ENCODE data around the gene C22orf15.

C22orf15 gene

GRCh38 chr22:23773483-23774113 is 10.8 kb downstream of the C22orf15 start:
- DNase-seq (ENCODE audit: low read depth): no peak

DNA sequence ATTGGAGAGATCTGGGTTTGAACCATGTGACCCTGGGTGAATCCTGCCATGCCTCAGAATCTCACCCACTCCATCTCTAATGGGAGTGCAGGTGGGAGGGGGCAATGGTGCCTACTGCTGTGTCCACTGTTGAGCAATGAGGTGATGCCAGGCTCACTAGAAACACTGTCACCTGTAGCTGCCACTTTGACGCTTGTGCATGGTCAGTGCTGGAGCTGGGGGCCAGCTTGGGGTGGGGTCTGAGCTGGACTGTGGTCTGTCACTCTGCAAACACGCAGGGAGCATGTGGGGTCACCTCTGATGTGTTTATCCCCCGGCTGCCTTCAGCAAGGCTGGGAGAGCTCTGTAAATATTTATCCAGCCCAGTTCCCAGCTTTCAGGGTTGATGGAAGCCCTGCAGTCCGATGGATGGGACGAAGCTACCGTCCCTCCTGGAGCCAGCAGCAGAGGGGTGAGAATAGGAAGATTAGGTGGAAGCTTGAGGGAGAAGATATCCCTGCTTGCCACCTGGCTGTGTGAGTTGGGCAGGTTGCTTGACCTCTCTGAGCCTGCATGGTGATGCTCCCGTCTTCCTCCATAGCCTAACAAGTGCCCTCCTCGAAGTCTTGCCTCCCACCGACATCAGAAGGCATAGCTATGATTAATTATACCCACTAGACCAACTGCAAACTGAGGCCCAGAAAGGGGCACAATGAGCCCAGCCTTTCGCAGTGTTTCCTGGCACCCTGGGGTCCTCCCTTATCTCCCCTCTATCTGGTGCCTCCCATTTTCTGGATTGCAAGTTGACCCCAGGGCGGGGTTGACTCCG is 11.5 kb downstream of the C22orf15 start:
- no peak for DNase-seq (ENCODE audit: low read depth)

DNA sequence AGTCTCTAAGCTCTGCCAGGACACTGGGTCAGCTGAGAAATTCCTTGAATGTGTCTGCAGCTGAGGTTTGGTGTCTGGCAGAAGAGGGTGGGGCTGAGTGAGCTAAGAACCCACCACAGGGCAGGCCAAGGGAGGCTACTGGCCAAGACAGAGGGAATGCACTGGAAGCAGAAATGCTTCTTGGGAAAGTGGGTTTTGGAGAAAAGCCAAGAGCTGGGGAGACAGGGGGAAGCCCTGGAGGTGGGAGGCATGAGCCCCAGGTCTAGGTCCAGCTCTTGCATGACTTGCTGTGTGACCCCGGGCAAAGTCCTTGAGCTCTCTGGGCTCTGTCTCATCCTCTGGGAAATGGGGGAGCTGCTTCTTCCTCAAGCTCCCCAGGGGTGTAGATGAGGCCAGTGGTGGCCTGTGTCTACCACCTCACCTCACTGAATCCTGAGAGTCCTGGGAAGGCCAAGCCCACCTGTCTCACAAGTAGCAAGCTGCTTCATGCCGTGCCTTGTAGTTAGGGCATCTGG is 12.2 kb downstream of the C22orf15 start:
- DNase-seq (ENCODE audit: low read depth): no peak

DNA sequence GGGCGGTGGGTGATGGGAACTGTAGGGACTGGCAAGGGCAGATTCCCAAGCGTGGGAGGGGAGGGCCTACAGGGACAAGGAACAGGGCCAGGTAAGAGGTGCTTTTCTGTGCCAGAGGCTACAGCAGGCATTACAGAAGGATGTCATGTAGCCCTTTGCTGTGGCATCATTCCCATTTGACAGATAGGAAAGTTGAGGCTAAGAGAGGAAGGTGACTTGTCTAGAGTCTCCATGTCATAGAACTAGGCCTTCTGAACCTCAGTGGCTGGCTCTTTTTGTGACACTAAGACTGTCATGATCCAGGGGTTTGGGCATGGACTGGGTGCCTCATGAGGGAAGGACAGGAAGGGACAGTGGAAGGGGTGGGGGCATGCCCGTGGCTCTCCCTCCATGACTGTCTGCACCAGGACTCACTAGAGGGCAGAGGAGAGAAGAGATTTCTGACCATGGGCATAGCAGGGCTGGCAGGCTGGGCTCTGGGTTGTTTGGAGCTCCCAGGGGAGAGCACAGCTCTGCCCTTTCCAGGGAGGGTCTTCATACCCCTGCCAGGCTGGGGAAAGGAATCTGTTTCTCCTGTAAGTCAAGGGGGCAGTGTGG is 13.1 kb downstream of the C22orf15 start:
- DNase-seq (ENCODE audit: low read depth): no peak

DNA sequence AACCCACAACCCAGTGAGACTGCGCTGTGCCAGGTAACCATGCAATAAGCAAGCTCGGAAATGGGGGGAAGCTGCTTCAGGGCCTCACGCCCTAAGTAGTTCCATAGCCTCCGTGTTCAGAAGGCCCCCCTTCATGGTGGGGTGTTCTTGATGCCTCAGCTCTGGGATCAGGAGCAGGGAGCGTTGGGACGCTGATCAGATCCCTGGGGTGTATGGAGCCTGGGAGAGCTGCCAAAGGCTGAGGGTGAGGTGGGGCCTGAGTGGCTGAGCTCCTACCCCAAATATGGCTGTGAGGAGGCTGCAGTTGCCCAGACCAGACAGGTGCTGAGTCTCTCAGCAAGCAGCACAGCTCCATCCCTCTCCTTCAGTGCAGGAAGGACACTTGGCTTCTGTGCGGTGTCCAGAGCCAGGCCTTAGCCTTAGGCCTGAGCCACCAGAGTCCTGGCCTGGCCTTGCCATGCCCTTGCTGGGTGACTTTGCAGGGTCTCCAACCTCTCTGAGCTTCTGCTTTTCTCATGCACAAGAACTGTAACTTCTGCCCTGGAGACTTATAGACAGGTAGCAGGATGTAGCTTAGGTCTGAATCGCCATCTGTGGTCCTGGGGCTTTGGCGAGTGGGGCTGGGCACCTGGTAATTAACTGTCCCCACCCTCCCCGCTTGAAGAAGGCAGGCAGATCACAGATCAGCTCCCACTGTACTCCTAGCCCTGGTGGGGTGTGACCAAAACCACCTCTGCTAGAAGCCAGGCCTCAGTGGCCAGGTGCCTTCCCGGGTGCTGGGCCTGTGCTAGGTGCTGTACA is 15.2 kb downstream of the C22orf15 start:
- DNase-seq (ENCODE audit: low read depth): no peak

- DNase-seq (ENCODE audit: low read depth): no peak
Measured at GRCh38 chr22:23778577-23778900, 15.7 kb downstream of the C22orf15 start.

DNA sequence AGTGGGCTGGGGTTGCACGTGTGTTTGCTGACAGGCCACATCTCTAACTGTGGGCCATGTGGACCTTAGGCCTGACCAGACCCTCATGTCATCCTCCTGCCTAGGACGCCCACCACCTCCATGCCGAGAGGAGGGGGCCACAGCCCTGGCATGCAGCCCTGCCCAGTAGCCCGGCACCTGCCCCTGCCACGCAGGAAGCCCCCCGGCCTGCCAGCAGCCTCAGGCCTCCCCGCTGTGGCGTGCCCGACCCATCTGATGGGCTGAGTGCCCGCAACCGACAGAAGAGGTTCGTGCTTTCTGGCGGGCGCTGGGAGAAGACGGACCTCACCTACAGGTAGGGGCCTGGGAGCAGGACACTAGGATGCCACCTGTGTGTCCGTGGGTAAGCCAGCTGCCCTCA is 16.3 kb downstream of the C22orf15 start:
- DNase-seq (ENCODE audit: low read depth): no peak

GRCh38 chr22:23779731-23780130 is 16.9 kb downstream of the C22orf15 start:
- no peak for DNase-seq (ENCODE audit: low read depth)

DNA sequence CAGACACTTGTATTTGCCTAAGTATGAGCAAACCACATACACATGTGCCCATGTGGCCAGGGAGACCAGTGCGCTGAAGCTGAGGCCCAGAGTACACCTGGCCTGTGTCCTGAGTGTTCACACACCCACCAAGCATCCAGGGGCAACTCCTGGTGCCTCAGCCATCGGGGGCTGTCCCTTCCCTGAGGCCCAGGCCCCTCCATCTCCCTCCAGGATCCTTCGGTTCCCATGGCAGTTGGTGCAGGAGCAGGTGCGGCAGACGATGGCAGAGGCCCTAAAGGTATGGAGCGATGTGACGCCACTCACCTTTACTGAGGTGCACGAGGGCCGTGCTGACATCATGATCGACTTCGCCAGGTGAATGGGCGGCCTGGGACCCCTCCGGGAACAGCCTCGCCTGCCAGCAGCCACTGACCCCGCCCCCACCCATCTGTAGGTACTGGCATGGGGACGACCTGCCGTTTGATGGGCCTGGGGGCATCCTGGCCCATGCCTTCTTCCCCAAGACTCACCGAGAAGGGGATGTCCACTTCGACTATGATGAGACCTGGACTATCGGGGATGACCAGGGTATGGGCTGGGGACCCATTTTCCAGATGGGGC is 17.5 kb downstream of the C22orf15 start:
- DNase-seq (ENCODE audit: low read depth): no peak

GRCh38 chr22:23781065-23781464 is 18.3 kb downstream of the C22orf15 start:
- no peak for DNase-seq (ENCODE audit: low read depth)

DNA sequence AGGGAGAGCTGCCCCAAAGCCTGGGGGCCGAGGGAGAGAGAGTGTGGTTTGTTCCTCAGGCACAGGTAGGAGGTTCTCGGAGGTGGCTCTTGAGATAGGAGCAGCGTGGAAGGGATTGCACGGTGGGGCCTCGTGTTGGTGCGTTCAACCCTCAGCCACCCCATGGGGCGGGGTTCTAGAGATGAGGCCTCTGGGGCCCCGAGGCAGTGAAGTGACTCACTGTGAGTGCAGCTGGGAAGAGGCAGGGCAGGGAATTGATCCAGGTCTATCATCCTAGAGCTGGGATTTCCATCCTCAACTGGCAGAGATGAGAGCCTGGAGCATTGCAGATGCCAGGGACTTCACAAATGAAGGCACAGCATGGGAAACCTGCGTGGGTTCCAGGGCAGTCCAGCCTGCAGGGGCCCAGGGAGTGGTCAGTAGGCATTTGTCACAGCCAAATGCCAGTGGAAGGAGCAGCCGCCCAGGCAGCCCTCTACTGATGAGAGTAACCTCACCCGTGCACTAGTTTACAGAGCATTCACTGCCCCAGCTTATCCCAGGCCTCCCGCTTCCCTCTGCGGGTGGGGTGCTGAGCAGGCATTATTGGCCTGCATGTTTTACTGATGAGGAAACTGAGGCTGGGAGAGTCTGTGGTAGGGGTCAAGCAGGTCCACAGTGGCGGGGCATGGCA is 18.9 kb downstream of the C22orf15 start:
- DNase-seq (ENCODE audit: low read depth): no peak

GRCh38 chr22:23782252-23782651 is 19.5 kb downstream of the C22orf15 start:
- no peak for DNase-seq (ENCODE audit: low read depth)

- no peak for DNase-seq (ENCODE audit: low read depth)
Measured at GRCh38 chr22:23782703-23783102, 19.9 kb downstream of the C22orf15 start.

DNA sequence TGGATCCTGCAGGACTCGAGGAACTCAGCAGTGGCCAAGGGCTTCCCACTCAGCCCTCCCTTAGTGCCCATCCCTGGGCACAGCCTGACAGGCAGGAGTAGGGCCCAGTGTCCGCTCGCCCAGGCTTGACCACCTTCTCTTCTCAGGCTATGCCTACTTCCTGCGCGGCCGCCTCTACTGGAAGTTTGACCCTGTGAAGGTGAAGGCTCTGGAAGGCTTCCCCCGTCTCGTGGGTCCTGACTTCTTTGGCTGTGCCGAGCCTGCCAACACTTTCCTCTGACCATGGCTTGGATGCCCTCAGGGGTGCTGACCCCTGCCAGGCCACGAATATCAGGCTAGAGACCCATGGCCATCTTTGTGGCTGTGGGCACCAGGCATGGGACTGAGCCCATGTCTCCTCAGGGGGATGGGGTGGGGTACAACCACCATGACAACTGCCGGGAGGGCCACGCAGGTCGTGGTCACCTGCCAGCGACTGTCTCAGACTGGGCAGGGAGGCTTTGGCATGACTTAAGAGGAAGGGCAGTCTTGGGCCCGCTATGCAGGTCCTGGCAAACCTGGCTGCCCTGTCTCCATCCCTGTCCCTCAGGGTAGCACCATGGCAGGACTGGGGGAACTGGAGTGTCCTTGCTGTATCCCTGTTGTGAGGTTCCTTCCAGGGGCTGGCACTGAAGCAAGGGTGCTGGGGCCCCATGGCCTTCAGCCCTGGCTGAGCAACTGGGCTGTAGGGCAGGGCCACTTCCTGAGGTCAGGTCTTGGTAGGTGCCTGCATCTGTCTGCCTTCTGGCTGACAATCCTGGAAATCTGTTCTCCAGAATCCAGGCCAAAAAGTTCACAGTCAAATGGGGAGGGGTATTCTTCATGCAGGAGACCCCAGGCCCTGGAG is 20.7 kb downstream of the C22orf15 start:
- DNase-seq (ENCODE audit: low read depth): no peak

DNA sequence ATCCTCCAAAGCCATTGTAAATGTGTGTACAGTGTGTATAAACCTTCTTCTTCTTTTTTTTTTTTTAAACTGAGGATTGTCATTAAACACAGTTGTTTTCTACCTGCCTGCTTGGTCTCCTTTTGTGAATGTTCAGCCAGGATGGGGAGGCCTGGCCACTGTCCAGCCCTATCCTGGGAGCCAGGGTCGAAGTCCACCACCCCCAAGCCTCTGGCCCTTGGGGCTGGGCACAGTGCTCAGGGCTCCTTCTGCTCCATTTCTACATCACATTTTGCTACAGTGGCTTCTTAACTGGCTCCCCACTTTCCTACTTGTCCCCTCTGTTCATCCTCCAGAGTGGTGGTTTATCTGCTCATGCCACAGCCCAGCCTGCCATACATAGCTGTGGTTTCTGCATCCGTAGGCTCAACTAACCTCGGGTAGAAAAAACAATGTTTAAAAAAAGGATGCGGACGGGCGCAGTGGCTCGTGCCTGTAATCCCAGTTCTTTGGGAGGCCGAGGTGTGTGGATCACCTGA is 21.5 kb downstream of the C22orf15 start:
- DNase-seq (ENCODE audit: low read depth): no peak

- DNase-seq (ENCODE audit: low read depth): no peak
Measured at GRCh38 chr22:23786261-23786710, 23.5 kb downstream of the C22orf15 start.

DNA sequence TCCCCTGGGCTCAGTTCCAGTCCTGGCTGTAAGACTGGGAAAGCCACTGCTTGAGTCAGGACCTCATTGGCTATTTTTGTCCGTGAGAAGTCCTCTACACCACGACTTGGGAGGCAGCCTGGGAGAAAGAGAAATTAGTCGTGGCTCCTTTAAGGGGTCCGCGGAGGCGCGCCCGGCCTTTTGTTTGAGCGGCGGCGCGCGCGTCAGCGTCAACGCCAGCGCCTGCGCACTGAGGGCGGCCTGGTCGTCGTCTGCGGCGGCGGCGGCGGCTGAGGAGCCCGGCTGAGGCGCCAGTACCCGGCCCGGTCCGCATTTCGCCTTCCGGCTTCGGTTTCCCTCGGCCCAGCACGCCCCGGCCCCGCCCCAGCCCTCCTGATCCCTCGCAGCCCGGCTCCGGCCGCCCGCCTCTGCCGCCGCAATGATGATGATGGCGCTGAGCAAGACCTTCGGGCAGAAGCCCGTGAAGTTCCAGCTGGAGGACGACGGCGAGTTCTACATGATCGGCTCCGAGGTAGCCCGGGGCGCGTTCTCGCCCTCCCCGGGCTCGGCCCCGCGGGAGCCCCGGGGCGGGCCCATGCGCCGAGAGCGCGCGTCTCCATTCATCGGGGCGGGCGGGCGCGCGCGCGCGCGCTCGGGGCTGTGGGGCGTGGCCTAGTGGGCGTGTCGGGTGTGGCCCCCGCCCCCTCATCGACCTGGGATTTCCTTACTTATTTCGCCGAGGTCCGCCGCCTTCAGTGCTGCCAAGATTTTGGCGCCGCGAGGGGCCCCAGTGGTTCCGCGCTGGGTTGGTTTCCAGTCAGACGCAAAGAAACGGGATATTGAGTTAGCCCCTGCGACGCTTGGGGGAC is 24.2 kb downstream of the C22orf15 start, which contains the start of gene SMARCB1:
SMARCB1 (plus strand) TSS at position 215 of the 848 bp plus-strand sequence; CDS start at position 419, 204 bp downstream.
- DNase-seq (ENCODE audit: low read depth): peak; percentile 82

- DNase-seq (ENCODE audit: low read depth): no peak
Measured at GRCh38 chr22:23787600-23787896, 24.8 kb downstream of the C22orf15 start.

DNA sequence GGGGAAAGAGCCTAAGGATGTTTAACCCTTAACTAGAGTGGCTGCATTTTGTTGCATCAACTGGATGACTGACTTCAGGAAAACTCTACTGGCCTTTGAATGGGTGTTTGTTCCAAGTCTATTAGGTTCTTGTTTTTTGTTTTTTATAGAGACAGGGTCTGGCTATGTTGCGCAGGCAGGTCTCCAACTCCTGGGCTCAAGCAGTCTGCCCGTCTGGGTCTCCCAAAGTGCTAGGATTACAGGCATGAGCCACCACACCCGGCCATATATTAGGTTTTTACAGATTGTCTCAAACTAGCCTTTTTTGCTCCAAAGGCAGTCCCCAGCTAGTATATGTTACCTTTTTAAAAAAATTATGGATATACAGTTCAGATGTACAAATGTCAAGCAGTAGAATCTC is 25.1 kb downstream of the C22orf15 start:
- no peak for DNase-seq (ENCODE audit: low read depth)
